Measurements from ENCODE around the gene GNAQ.
"Not testable (repeated sequence)": the region's sequence is repeated elsewhere in the genome, so short reads cannot be mapped to it uniquely, and the experiment has no call there.

GRCh38 chr9:77881634-77882033 is 150.0 kb downstream of the GNAQ start:
- not testable (repeated sequence) for TF ChIP-seq CTCF, POLR2A (IDR thresholded peaks at IDR 0.05)
